Keratinocyte (primary cell): ENCODE results near the gene SCARB1. TPM values are rescaled to one million over a fixed set of nuclear protein-coding genes. Genes with fewer than 3 reads are reported as not detected.

Source experiments
- DNase-seq: peaks from one replicate; pipeline ENCODE4 v3.0.0-alpha.2; 2011; ENCODE audit warnings: low read depth, missing footprints, low spot score
- FAIRE-seq: peaks from 2 replicates; lab custom pipeline; 2011; peaks lifted over from hg19 to GRCh38; lab: Jason Lieb, UNC
- H2AFZ ChIP-seq: 2 replicates; pipeline ENCODE4 v1.6.0; 2012; ENCODE audit warnings: low read length, control low read depth, inconsistent platforms; ENCODE audit not compliant: control insufficient read depth
- H3K27ac ChIP-seq: 2 replicates; pipeline ENCODE4 v1.5.1; 2011; ENCODE audit warnings: low read length; ENCODE audit not compliant: control insufficient read depth, insufficient read depth
- H3K27me3 ChIP-seq: 3 replicates; pipeline ENCODE4 v1.6.0; 2011; ENCODE audit warnings: low read length; ENCODE audit not compliant: control insufficient read depth, insufficient read depth; ENCODE audit errors: extremely low read depth
- H3K36me3 ChIP-seq, 2 experiments: 2 replicates in 1 of 2; 3 replicates in 1 of 2; pipeline ENCODE4 v1.5.1; 2011; ENCODE audit warnings: low read length in 2 of 2, mild to moderate bottlenecking in 1 of 2; ENCODE audit not compliant: control insufficient read depth in 2 of 2, insufficient read depth in 2 of 2; ENCODE audit errors: extremely low read depth in 1 of 2
- H3K4me1 ChIP-seq: 3 replicates; pipeline ENCODE4 v1.5.1; 2011; ENCODE audit warnings: low read length; ENCODE audit not compliant: control insufficient read depth, insufficient read depth; ENCODE audit errors: extremely low read depth
- H3K4me2 ChIP-seq: 3 replicates; pipeline ENCODE4 v1.6.0; 2011; ENCODE audit warnings: low read depth, low read length; ENCODE audit not compliant: control insufficient read depth, insufficient read depth; ENCODE audit errors: extremely low read depth
- H3K4me3 ChIP-seq, 3 experiments: fragments of 200-600 bp in 1 of 3; sonication (generic) in 1 of 3; 2 replicates in 2 of 3; 3 replicates in 1 of 3; pipeline ENCODE4 v1.5.1; 2011 to 2016; ENCODE audit warnings: low read length in 3 of 3, mild to moderate bottlenecking in 3 of 3, control low read depth in 2 of 3, inconsistent platforms in 1 of 3, low read depth in 1 of 3, mixed read lengths in 1 of 3, mixed run types in 1 of 3, moderate library complexity in 1 of 3; ENCODE audit not compliant: control insufficient read depth in 2 of 3, insufficient read depth in 2 of 3; ENCODE audit errors: extremely low read depth in 1 of 3
- H3K79me2 ChIP-seq: 2 replicates; pipeline ENCODE4 v1.6.0; 2012; ENCODE audit warnings: low read length; ENCODE audit not compliant: control insufficient read depth, insufficient read depth
- H3K9ac ChIP-seq: 3 replicates; pipeline ENCODE4 v1.6.0; 2011; ENCODE audit warnings: low read length; ENCODE audit not compliant: control insufficient read depth, insufficient read depth; ENCODE audit errors: extremely low read depth
- H3K9me1 ChIP-seq: 3 replicates; pipeline ENCODE4 v1.6.0; 2011; ENCODE audit warnings: low read length; ENCODE audit not compliant: control insufficient read depth, insufficient read depth; ENCODE audit errors: extremely low read depth
- H3K9me3 ChIP-seq: 2 replicates; pipeline ENCODE4 v1.5.1; 2012; ENCODE audit warnings: low read depth, low read length; ENCODE audit not compliant: control insufficient read depth
- H4K20me1 ChIP-seq: 3 replicates; pipeline ENCODE4 v1.6.0; 2011; ENCODE audit warnings: low read length; ENCODE audit not compliant: control insufficient read depth, insufficient read depth; ENCODE audit errors: extremely low read depth
- EZH2 ChIP-seq: IDR thresholded peaks from one replicate; pipeline ENCODE4 v1.6.1; 2012; ENCODE audit warnings: inconsistent platforms, mild to moderate bottlenecking, low read length, moderate library complexity
- dilution Hi-C: fragments of 300-500 bp; cut with MboI; formaldehyde crosslinking; loops from one replicate; pipeline ENCODE4 v1.7.0; 2020; ENCODE audit warnings: low sequenced_read_pairs; ENCODE audit not compliant: extremely low pct_ligation_motif_present
- polyA plus RNA-seq, 5 experiments: library from polyadenylated mRNA; depleted of rRNA in 3 of 5; stranded (reverse) in 3 of 5; stranded (forward) in 1 of 5; unstranded in 1 of 5; fragments of >200 nt; gene quantifications; 1 replicate in 1 of 5; 2 replicates in 3 of 5; 3 replicates in 1 of 5; pipeline versions ENCODE4 v1.2.1 to v1.2.3, GENCODE V29; 2011 to 2012; ENCODE audit warnings: missing spikeins in 2 of 5, low read depth in 1 of 5, low replicate concordance in 1 of 5
- TF ChIP-seq, protein P1 (sequence below), 3 experiments: IDR thresholded peaks in 1 of 3; conservative IDR thresholded peaks in 1 of 3; optimal IDR thresholded peaks in 1 of 3; 2 replicates in 2 of 3; 3 replicates in 1 of 3; pipeline versions ENCODE3 to v1.5.1; 2011; ENCODE audit warnings: low read length in 3 of 3, mild to moderate bottlenecking in 3 of 3, moderate library complexity in 2 of 3, control low read depth in 1 of 3, inconsistent platforms in 1 of 3; ENCODE audit not compliant: insufficient read depth in 2 of 3; ENCODE audit errors: extremely low read depth in 1 of 3

Gene SCARB1
- polyA plus RNA-seq, 1 donor (not counting 4 experiments of a cell fraction or from before 2014, with no cell fraction given), result 40.9 TPM

DNA sequence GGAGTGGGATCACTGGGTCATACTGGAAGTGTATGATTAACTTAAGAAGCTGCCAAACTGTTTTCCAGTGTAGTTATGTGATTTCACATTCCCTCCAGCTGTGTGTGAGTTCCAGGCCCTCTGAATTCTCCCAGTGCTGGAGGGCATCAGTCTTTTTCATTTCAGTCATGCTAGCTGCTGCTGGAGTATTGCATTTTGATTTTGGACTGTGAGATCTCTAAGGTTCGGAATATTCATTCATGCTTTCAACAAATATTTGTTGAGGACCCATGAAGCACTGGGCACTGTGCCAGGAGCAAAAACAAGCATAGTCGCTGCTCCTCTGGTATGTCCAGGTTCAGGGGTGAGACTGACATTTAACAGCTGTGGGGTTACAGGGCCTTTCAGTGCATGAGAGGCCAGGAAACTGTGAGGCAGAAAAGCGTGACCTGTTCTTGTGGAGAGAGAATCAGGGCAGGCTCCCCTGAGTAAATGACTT lies 133.2 kb downstream of the SCARB1 start:
- Histone ChIP-seq H3K9ac (no peak overlapping the region), H3K79me2 (no peaks in the 10 kb centered on the region), H3K27ac (no peak overlapping the region), H3K4me3 (no peak overlapping the region), H4K20me1 (no peaks in the 10 kb centered on the region), H3K27me3 (no peaks in the 10 kb centered on the region), H3K9me1 (no peaks in the 10 kb centered on the region), H2AFZ (no peak overlapping the region), H3K36me3 (no peaks in the 10 kb centered on the region), H3K9me3 (no peaks in the 10 kb centered on the region), H3K4me2 (no peak overlapping the region), H3K4me1 (peaks cover 7% of the 10 kb centered on the region)
- no peak for DNase-seq
- TF ChIP-seq EZH2, result no peak
- dilution Hi-C loops, result no loop called here
- no peak for FAIRE-seq

DNA sequence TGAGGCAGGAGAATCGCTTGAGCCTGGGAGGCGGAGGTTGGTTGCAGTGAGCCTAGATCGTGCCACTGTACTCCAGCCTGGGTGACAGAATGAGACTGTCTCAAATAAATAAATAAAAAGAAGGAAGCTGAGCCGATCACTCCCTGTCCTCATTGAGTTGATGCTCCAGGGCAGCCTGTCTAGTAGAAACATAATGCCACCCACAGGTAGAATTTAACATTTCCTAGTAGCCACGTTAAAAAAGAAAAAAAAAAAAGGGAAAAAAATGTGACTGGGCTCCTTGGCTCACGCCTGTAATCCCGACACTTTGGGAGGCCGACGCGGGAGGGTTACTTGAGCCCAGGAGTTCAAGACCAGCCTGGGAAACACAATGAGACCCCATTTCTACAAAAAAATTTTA lies 135.7 kb downstream of the SCARB1 start:
- H2AFZ ChIP-seq, result no peak overlapping the region
- no peak overlapping the region for H3K4me2 ChIP-seq
- TF ChIP-seq, protein P1, sequence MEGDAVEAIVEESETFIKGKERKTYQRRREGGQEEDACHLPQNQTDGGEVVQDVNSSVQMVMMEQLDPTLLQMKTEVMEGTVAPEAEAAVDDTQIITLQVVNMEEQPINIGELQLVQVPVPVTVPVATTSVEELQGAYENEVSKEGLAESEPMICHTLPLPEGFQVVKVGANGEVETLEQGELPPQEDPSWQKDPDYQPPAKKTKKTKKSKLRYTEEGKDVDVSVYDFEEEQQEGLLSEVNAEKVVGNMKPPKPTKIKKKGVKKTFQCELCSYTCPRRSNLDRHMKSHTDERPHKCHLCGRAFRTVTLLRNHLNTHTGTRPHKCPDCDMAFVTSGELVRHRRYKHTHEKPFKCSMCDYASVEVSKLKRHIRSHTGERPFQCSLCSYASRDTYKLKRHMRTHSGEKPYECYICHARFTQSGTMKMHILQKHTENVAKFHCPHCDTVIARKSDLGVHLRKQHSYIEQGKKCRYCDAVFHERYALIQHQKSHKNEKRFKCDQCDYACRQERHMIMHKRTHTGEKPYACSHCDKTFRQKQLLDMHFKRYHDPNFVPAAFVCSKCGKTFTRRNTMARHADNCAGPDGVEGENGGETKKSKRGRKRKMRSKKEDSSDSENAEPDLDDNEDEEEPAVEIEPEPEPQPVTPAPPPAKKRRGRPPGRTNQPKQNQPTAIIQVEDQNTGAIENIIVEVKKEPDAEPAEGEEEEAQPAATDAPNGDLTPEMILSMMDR (optimal IDR thresholded peaks at IDR 0.05 in 1 of 3, IDR thresholded peaks at IDR 0.05 in 1 of 3, conservative IDR thresholded peaks at IDR 0.05 in 1 of 3; ENCODE audit: extremely low read depth in 1 of 3, insufficient read depth in 2 of 3, low read length in 3 of 3), result peak in 2 of 3 experiments; percentile 17 to 41
- no peak for TF ChIP-seq EZH2
- no peaks in the 10 kb centered on the region for H3K79me2 ChIP-seq
- peaks cover 7% of the 10 kb centered on the region for H3K4me1 ChIP-seq
- H3K36me3 ChIP-seq, result no peaks in the 10 kb centered on the region
- dilution Hi-C loops, result no loop called here
- no peaks in the 10 kb centered on the region for H3K9me1 ChIP-seq
- DNase-seq (no peak), FAIRE-seq (no peak)
- H3K9ac ChIP-seq, result no peak overlapping the region
- H3K27ac ChIP-seq, result no peak overlapping the region
- no peaks in the 10 kb centered on the region for H4K20me1 ChIP-seq
- no peaks in the 10 kb centered on the region for H3K9me3 ChIP-seq
- no peaks in the 10 kb centered on the region for H3K27me3 ChIP-seq
- no peak overlapping the region for H3K4me3 ChIP-seq

GRCh38 chr12:124727264-124727800 lies 136.3 kb downstream of the SCARB1 start:
- Histone ChIP-seq H3K9me3 (no peaks in the 10 kb centered on the region), H3K27ac (no peak overlapping the region), H3K4me1 (peaks cover 7% of the 10 kb centered on the region), H3K4me2 (peak overlapping the region; percentile 71), H3K9ac (no peak overlapping the region), H4K20me1 (no peaks in the 10 kb centered on the region), H3K9me1 (no peaks in the 10 kb centered on the region), H2AFZ (peak overlapping the region; percentile 53), H3K36me3 (no peaks in the 10 kb centered on the region), H3K79me2 (no peaks in the 10 kb centered on the region), H3K27me3 (no peaks in the 10 kb centered on the region), H3K4me3 (peak overlapping the region in 1 of 3 experiments; percentile 14)
- TF ChIP-seq, protein P1 (optimal IDR thresholded peaks at IDR 0.05 in 1 of 3, IDR thresholded peaks at IDR 0.05 in 1 of 3, conservative IDR thresholded peaks at IDR 0.05 in 1 of 3; ENCODE audit: extremely low read depth in 1 of 3, insufficient read depth in 2 of 3, low read length in 3 of 3), result peak in 1 of 3 experiments; percentile 15
- TF ChIP-seq EZH2, result no peak
- dilution Hi-C loops, result no loop called here
- FAIRE-seq (peak; percentile 68), DNase-seq (no peak)
